Keratinocyte (primary cell): ENCODE data around the gene ZNF283. TPM values are rescaled to one million over a fixed set of nuclear protein-coding genes. Genes with fewer than 3 reads are reported as not detected.
"Not testable (repeated sequence)": the region's sequence is repeated elsewhere in the genome, so short reads cannot be mapped to it uniquely, and the experiment has no call there.

Source experiments
- DNase-seq: peaks from one replicate; pipeline ENCODE4 v3.0.0-alpha.2; 2011; ENCODE audit warnings: low read depth, missing footprints, low spot score
- FAIRE-seq: peaks from 2 replicates; lab custom pipeline; 2011; peaks lifted over from hg19 to GRCh38; lab: Jason Lieb, UNC
- H2AFZ ChIP-seq: 2 replicates; pipeline ENCODE4 v1.6.0; 2012; ENCODE audit warnings: low read length, control low read depth, inconsistent platforms; ENCODE audit not compliant: control insufficient read depth
- H3K27ac ChIP-seq: 2 replicates; pipeline ENCODE4 v1.5.1; 2011; ENCODE audit warnings: low read length; ENCODE audit not compliant: control insufficient read depth, insufficient read depth
- H3K27me3 ChIP-seq: 3 replicates; pipeline ENCODE4 v1.6.0; 2011; ENCODE audit warnings: low read length; ENCODE audit not compliant: control insufficient read depth, insufficient read depth; ENCODE audit errors: extremely low read depth
- H3K36me3 ChIP-seq, 2 experiments: 2 replicates in 1 of 2; 3 replicates in 1 of 2; pipeline ENCODE4 v1.5.1; 2011; ENCODE audit warnings: low read length in 2 of 2, mild to moderate bottlenecking in 1 of 2; ENCODE audit not compliant: control insufficient read depth in 2 of 2, insufficient read depth in 2 of 2; ENCODE audit errors: extremely low read depth in 1 of 2
- H3K4me1 ChIP-seq: 3 replicates; pipeline ENCODE4 v1.5.1; 2011; ENCODE audit warnings: low read length; ENCODE audit not compliant: control insufficient read depth, insufficient read depth; ENCODE audit errors: extremely low read depth
- H3K4me2 ChIP-seq: 3 replicates; pipeline ENCODE4 v1.6.0; 2011; ENCODE audit warnings: low read depth, low read length; ENCODE audit not compliant: control insufficient read depth, insufficient read depth; ENCODE audit errors: extremely low read depth
- H3K4me3 ChIP-seq, 3 experiments: fragments of 200-600 bp in 1 of 3; sonication (generic) in 1 of 3; 2 replicates in 2 of 3; 3 replicates in 1 of 3; pipeline ENCODE4 v1.5.1; 2011 to 2016; ENCODE audit warnings: low read length in 3 of 3, mild to moderate bottlenecking in 3 of 3, control low read depth in 2 of 3, inconsistent platforms in 1 of 3, low read depth in 1 of 3, mixed read lengths in 1 of 3, mixed run types in 1 of 3, moderate library complexity in 1 of 3; ENCODE audit not compliant: control insufficient read depth in 2 of 3, insufficient read depth in 2 of 3; ENCODE audit errors: extremely low read depth in 1 of 3
- H3K79me2 ChIP-seq: 2 replicates; pipeline ENCODE4 v1.6.0; 2012; ENCODE audit warnings: low read length; ENCODE audit not compliant: control insufficient read depth, insufficient read depth
- H3K9ac ChIP-seq: 3 replicates; pipeline ENCODE4 v1.6.0; 2011; ENCODE audit warnings: low read length; ENCODE audit not compliant: control insufficient read depth, insufficient read depth; ENCODE audit errors: extremely low read depth
- H3K9me1 ChIP-seq: 3 replicates; pipeline ENCODE4 v1.6.0; 2011; ENCODE audit warnings: low read length; ENCODE audit not compliant: control insufficient read depth, insufficient read depth; ENCODE audit errors: extremely low read depth
- H3K9me3 ChIP-seq: 2 replicates; pipeline ENCODE4 v1.5.1; 2012; ENCODE audit warnings: low read depth, low read length; ENCODE audit not compliant: control insufficient read depth
- H4K20me1 ChIP-seq: 3 replicates; pipeline ENCODE4 v1.6.0; 2011; ENCODE audit warnings: low read length; ENCODE audit not compliant: control insufficient read depth, insufficient read depth; ENCODE audit errors: extremely low read depth
- EZH2 ChIP-seq: IDR thresholded peaks from one replicate; pipeline ENCODE4 v1.6.1; 2012; ENCODE audit warnings: inconsistent platforms, mild to moderate bottlenecking, low read length, moderate library complexity
- dilution Hi-C: fragments of 300-500 bp; cut with MboI; formaldehyde crosslinking; loops from one replicate; pipeline ENCODE4 v1.7.0; 2020; ENCODE audit warnings: low sequenced_read_pairs; ENCODE audit not compliant: extremely low pct_ligation_motif_present
- polyA plus RNA-seq, 5 experiments: library from polyadenylated mRNA; depleted of rRNA in 3 of 5; stranded (reverse) in 3 of 5; stranded (forward) in 1 of 5; unstranded in 1 of 5; fragments of >200 nt; gene quantifications; 1 replicate in 1 of 5; 2 replicates in 3 of 5; 3 replicates in 1 of 5; pipeline versions ENCODE4 v1.2.1 to v1.2.3, GENCODE V29; 2011 to 2012; ENCODE audit warnings: missing spikeins in 2 of 5, low read depth in 1 of 5, low replicate concordance in 1 of 5
- TF ChIP-seq, protein P1 (sequence below), 3 experiments: IDR thresholded peaks in 1 of 3; conservative IDR thresholded peaks in 1 of 3; optimal IDR thresholded peaks in 1 of 3; 2 replicates in 2 of 3; 3 replicates in 1 of 3; pipeline versions ENCODE3 to v1.5.1; 2011; ENCODE audit warnings: low read length in 3 of 3, mild to moderate bottlenecking in 3 of 3, moderate library complexity in 2 of 3, control low read depth in 1 of 3, inconsistent platforms in 1 of 3; ENCODE audit not compliant: insufficient read depth in 2 of 3; ENCODE audit errors: extremely low read depth in 1 of 3

ZNF283 gene
- polyA plus RNA-seq, 1 donor (not counting 4 experiments of a cell fraction or from before 2014, with no cell fraction given), result 7.7 TPM

DNA sequence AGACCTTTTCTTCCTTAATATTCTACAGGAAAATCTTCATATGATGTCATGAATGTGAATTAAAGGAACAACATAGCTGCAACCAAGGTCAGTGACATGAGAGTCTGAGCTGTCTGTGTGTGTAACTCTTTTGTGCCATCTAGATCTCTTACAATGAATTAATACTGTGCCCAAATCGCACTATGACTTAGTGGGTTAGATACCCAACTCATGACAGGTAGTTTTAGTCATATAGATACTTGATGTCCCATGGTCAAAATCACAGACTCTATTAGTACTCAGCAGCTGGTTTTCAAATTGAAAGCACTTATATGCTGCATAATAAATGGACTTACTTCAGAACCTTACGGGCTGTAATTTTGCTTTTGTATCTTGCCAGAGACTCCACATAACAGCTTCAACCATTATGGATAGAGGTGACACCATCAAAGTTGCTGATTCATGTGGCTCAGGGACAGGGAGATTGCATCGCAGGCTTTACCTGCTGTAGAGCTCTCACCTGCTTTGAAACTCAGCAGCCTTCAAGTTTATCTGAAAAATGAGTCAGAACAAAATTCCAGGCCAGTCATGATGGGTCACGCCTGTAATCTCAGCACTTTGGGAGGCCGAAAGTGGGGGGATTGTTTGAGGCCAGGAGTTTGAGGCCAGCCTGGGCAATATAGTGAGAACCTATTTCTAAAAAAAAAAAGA, 12.3 kb upstream of the ZNF283 start:
- no peak overlapping the region for H3K9ac ChIP-seq
- no peaks in the 10 kb centered on the region for H3K79me2 ChIP-seq
- no peaks in the 10 kb centered on the region for H4K20me1 ChIP-seq
- no peaks in the 10 kb centered on the region for H3K9me1 ChIP-seq
- TF ChIP-seq, protein P1, sequence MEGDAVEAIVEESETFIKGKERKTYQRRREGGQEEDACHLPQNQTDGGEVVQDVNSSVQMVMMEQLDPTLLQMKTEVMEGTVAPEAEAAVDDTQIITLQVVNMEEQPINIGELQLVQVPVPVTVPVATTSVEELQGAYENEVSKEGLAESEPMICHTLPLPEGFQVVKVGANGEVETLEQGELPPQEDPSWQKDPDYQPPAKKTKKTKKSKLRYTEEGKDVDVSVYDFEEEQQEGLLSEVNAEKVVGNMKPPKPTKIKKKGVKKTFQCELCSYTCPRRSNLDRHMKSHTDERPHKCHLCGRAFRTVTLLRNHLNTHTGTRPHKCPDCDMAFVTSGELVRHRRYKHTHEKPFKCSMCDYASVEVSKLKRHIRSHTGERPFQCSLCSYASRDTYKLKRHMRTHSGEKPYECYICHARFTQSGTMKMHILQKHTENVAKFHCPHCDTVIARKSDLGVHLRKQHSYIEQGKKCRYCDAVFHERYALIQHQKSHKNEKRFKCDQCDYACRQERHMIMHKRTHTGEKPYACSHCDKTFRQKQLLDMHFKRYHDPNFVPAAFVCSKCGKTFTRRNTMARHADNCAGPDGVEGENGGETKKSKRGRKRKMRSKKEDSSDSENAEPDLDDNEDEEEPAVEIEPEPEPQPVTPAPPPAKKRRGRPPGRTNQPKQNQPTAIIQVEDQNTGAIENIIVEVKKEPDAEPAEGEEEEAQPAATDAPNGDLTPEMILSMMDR (optimal IDR thresholded peaks at IDR 0.05 in 1 of 3, IDR thresholded peaks at IDR 0.05 in 1 of 3, conservative IDR thresholded peaks at IDR 0.05 in 1 of 3; ENCODE audit: extremely low read depth in 1 of 3, insufficient read depth in 2 of 3, low read length in 3 of 3), result no peak
- no peak for TF ChIP-seq EZH2
- DNase-seq (no peak), FAIRE-seq (peak; percentile 46)
- H3K27me3 ChIP-seq, result no peaks in the 10 kb centered on the region
- H3K4me3 ChIP-seq, result no peak overlapping the region
- no peak overlapping the region for H3K27ac ChIP-seq
- no peaks in the 10 kb centered on the region for H3K9me3 ChIP-seq
- peaks cover 11% of the 10 kb centered on the region for H3K4me1 ChIP-seq
- dilution Hi-C loops, result no loop called here
- H3K36me3 ChIP-seq, result no peaks in the 10 kb centered on the region
- no peak overlapping the region for H3K4me2 ChIP-seq
- H2AFZ ChIP-seq, result no peak overlapping the region

DNA sequence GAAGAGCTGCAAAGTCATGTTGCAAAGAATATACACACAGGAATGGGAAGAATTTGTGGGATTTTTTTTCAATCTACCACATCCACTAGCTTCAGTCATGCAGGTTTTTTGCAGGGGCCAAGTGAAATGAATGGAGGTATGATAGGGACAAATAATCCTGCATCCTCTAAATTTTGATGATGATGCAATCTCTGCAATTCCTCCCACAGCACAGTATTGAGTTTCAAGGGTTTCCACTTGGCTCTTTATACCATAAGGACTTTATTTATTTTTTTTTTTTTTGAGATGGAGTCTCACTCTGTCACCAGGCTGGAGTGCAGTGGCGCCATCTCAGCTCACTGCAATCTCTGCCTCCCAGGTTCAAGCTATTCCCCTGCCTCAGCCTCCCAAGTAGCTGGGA, 9.7 kb upstream of the ZNF283 start:
- dilution Hi-C loops, FAIRE-seq: not testable (repeated sequence)

DNA sequence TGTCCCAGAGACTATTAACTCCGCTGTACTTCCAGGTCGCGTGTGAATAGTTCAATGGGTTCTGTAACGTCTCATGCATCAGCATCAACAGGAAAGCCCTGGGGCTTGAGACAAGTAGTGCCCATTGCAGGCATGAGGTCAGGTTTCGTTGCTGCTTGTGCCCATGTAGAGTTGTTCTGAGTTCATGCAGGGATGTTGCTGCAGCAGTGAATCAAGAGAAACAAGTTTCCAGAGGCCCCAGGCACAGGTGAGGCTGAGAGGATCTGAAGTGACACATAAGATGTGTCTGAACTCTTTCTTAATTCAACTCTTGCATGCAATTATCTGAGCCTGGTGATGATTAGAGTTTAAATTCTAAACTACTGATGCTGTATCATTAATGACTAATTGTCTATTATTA, 8.6 kb upstream of the ZNF283 start:
- Histone ChIP-seq H3K4me2 (peak overlapping the region; percentile 13), H3K36me3 (no peaks in the 10 kb centered on the region), H3K9me3 (no peaks in the 10 kb centered on the region), H4K20me1 (no peaks in the 10 kb centered on the region), H3K9me1 (no peaks in the 10 kb centered on the region), H3K79me2 (no peaks in the 10 kb centered on the region), H3K27me3 (no peaks in the 10 kb centered on the region), H3K27ac (peak overlapping the region; percentile 16), H3K4me3 (no peak overlapping the region), H3K4me1 (peaks cover 18% of the 10 kb centered on the region), H3K9ac (no peak overlapping the region), H2AFZ (no peak overlapping the region)
- FAIRE-seq (peak; percentile 90), DNase-seq (no peak)
- dilution Hi-C loops, result no loop called here
- TF ChIP-seq, protein P1 (optimal IDR thresholded peaks at IDR 0.05 in 1 of 3, IDR thresholded peaks at IDR 0.05 in 1 of 3, conservative IDR thresholded peaks at IDR 0.05 in 1 of 3; ENCODE audit: extremely low read depth in 1 of 3, insufficient read depth in 2 of 3, low read length in 3 of 3), result no peak
- no peak for TF ChIP-seq EZH2

More for the DNA sequence above, 9.7 kb upstream of the ZNF283 start:
- not testable (repeated sequence) for H3K4me3 ChIP-seq, H2AFZ ChIP-seq, H3K27me3 ChIP-seq, H3K4me2 ChIP-seq, H3K9ac ChIP-seq, H3K79me2 ChIP-seq, H3K36me3 ChIP-seq, H3K9me3 ChIP-seq, DNase-seq, H3K27ac ChIP-seq, H4K20me1 ChIP-seq, H3K9me1 ChIP-seq
- peaks cover 18% of the 10 kb centered on the region for H3K4me1 ChIP-seq
